HEK293T (cell line): Measurements from ENCODE around the gene KCNN2.

ENCODE experiments used
- CTCF ChIA-PET: fragments of 350-600 bp; formaldehyde crosslinking; extraction: SDS; loops from one replicate; lab custom pipeline; 2021; ENCODE audit warnings: antibody characterized with exemption, inconsistent platforms; lab: Yijun Ruan, JAX
- POLR2A ChIA-PET: fragments of 350-600 bp; formaldehyde crosslinking; extraction: SDS; loops from one replicate; lab custom pipeline; 2020; ENCODE audit warnings: antibody characterized with exemption, inconsistent platforms; lab: Yijun Ruan, JAX
- DNase-seq: peaks from one replicate; pipeline ENCODE4 v3.0.0; 2012; ENCODE audit warnings: mixed read lengths; ENCODE audit errors: extremely low spot score
- ARNT ChIP-seq: fragments of 450-650 bp; IDR thresholded peaks from 2 replicates; pipeline ENCODE4 v1.6.1; 2017; ENCODE audit warnings: mild to moderate bottlenecking
- BHLHE40 ChIP-seq: fragments of 450-650 bp; IDR thresholded peaks from 2 replicates; pipeline ENCODE4 v1.6.1; 2016; ENCODE audit warnings: mild to moderate bottlenecking, moderate library complexity, borderline replicate concordance
- CTBP1 ChIP-seq: fragments of 450-650 bp; IDR thresholded peaks from 2 replicates; pipeline ENCODE4 v1.6.1; 2016; ENCODE audit warnings: borderline replicate concordance
- ELF4 ChIP-seq: fragments of 450-650 bp; IDR thresholded peaks from 2 replicates; pipeline ENCODE4 v1.6.1; 2017; ENCODE audit warnings: antibody characterized with exemption
- FOXA1 ChIP-seq: fragments of 450-650 bp; IDR thresholded peaks from 2 replicates; pipeline ENCODE4 v1.6.1; 2016; ENCODE audit warnings: mild to moderate bottlenecking
- FOXK2 ChIP-seq: fragments of 450-650 bp; IDR thresholded peaks from 2 replicates; pipeline ENCODE4 v1.6.1; 2016; ENCODE audit warnings: mild to moderate bottlenecking
- FOXM1 ChIP-seq: fragments of 450-650 bp; IDR thresholded peaks from 2 replicates; pipeline ENCODE4 v1.6.1; 2017; ENCODE audit warnings: mild to moderate bottlenecking, borderline replicate concordance
- HDGF ChIP-seq: fragments of 450-650 bp; IDR thresholded peaks from 2 replicates; pipeline ENCODE4 v1.6.1; 2017; ENCODE audit warnings: antibody characterized with exemption, borderline replicate concordance
- L3MBTL2 ChIP-seq: fragments of 450-650 bp; conservative IDR thresholded peaks from 2 replicates; pipeline ENCODE4 v1.6.1; 2016; ENCODE audit warnings: mild to moderate bottlenecking
- LEF1 ChIP-seq: fragments of 450-650 bp; IDR thresholded peaks from 2 replicates; pipeline ENCODE4 v1.6.1; 2017; ENCODE audit warnings: mild to moderate bottlenecking, borderline replicate concordance
- NFRKB ChIP-seq: fragments of 450-650 bp; IDR thresholded peaks from 2 replicates; pipeline ENCODE4 v1.6.1; 2016; ENCODE audit warnings: mild to moderate bottlenecking, moderate library complexity
- PKNOX1 ChIP-seq: fragments of 450-650 bp; IDR thresholded peaks from 2 replicates; pipeline ENCODE4 v1.6.1; 2016
- SP1 ChIP-seq: fragments of 450-650 bp; IDR thresholded peaks from 2 replicates; pipeline ENCODE4 v1.6.1; 2017
- SUZ12 ChIP-seq: fragments of 450-650 bp; IDR thresholded peaks from 2 replicates; pipeline ENCODE4 v1.6.1; 2016; ENCODE audit warnings: mild to moderate bottlenecking
- TARDBP ChIP-seq: fragments of 450-650 bp; IDR thresholded peaks from 2 replicates; pipeline ENCODE4 v1.6.1; 2016
- ZNF384 ChIP-seq: fragments of 450-650 bp; IDR thresholded peaks from 2 replicates; pipeline ENCODE4 v1.6.1; 2016

The KCNN2 gene

GRCh38 chr5:114434396-114435219, 72.7 kb downstream of the KCNN2 start:
- DNase-seq = no peak
- ChIA-PET CTCF (no interaction called here), POLR2A (no interaction called here)
- TF ChIP-seq PKNOX1 = no peak
- no peak for TF ChIP-seq SP1
- no peak for TF ChIP-seq FOXA1
- no peak for TF ChIP-seq ZNF384
- no peak for TF ChIP-seq BHLHE40
- TF ChIP-seq L3MBTL2 = no peak
- no peak for TF ChIP-seq CTBP1

DNA sequence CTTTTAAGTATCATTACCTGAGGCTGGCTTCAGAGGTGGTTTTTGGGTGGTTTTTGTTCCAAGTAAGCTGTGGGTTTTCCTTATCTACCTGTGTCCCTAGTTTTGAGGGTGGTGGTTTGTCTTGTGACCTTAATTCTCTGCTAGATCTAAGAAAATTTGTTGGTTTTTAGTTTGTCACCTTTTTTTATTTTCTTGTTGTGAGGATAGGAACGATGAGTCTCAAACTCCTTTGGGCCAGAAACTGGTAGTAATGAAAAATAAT, 73.3 kb downstream of the KCNN2 start:
- ChIA-PET POLR2A (no interaction called here), CTCF (no interaction called here)
- no peak for TF ChIP-seq NFRKB
- no peak for DNase-seq

DNA sequence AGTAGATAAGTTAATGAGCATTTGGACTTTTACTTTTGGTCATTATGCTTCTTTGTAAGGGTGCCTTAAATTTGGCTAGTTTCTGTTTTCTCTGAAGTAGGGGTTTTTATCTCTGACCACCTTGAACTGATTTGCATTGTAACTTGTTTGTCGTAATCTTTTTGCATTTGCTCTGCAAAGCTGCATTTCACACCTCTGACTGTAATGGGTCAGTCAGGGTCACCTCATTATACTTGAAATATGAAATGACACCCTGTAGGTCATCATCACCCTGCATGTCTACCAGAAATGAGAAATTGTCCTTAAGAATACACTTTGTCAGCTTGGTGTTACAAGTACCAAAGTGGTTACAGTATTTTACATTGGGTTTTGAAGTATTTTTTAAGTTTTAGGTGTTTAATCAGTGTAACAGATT, 74.0 kb downstream of the KCNN2 start:
- ChIA-PET CTCF (no interaction called here), POLR2A (no interaction called here)
- DNase-seq = no peak
- TF ChIP-seq ELF4 (no peak), ZNF384 (no peak), FOXK2 (no peak), BHLHE40 (no peak), SUZ12 (no peak)

GRCh38 chr5:114437936-114438335, 76.1 kb downstream of the KCNN2 start:
- TF ChIP-seq SUZ12 = no peak
- no peak for TF ChIP-seq SP1
- no peak for TF ChIP-seq FOXK2
- no peak for TF ChIP-seq ZNF384
- no peak for TF ChIP-seq LEF1
- TF ChIP-seq L3MBTL2 = no peak
- TF ChIP-seq CTBP1 = no peak
- no peak for TF ChIP-seq BHLHE40
- no peak for TF ChIP-seq TARDBP
- no peak for TF ChIP-seq ARNT
- no peak for DNase-seq
- ChIA-PET POLR2A (no interaction called here), CTCF (no interaction called here)

GRCh38 chr5:114438471-114438870, 76.6 kb downstream of the KCNN2 start:
- TF ChIP-seq ZNF384 (no peak), BHLHE40 (no peak), FOXM1 (no peak), ELF4 (no peak), TARDBP (no peak), CTBP1 (no peak), HDGF (no peak), SP1 (no peak), FOXA1 (no peak), LEF1 (no peak), ARNT (no peak), FOXK2 (no peak), PKNOX1 (no peak)
- ChIA-PET POLR2A (no interaction called here), CTCF (no interaction called here)
- DNase-seq = no peak

DNA sequence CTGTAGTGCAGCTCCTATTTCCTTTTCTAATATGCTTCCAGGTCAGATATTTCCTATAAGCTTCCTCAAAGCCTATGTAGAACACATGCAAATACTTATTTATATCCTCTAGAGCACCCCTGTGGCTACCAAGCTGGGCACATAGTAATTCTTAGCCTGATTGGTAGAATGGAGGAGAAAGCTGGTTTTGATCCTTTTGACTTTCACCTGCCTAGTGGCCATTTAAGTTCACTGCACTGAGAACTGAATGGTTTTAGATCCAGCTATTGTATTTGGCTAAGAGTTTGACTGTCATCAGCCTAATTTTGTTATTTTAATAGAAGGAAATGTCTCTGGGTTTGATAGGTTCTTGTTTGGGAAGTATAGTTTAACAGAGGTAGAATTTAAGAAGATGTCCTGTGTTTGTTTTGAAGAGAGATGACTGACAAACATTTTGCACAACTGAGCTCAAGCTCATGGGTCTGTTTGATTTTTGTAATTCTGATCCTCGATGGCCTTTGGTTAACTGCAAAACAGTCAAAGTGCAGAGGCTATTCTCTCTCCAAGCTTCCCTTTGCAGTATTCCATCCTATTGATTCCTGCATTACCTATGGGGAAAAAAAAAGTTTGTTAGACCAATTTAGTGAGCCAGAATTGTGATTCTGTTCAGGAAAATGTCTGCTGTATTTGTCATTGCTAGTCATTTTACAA, 85.4 kb downstream of the KCNN2 start:
- TF ChIP-seq FOXA1 = no peak
- no peak for TF ChIP-seq PKNOX1
- no peak for TF ChIP-seq SUZ12
- TF ChIP-seq ZNF384 = no peak
- no peak for TF ChIP-seq ARNT
- TF ChIP-seq CTBP1 = no peak
- no peak for TF ChIP-seq TARDBP
- no peak for TF ChIP-seq BHLHE40
- no peak for TF ChIP-seq HDGF
- TF ChIP-seq ELF4 = no peak
- TF ChIP-seq NFRKB = no peak
- no peak for TF ChIP-seq L3MBTL2
- TF ChIP-seq FOXM1 = no peak
- TF ChIP-seq FOXK2 = no peak
- no peak for TF ChIP-seq LEF1
- TF ChIP-seq SP1 = no peak
- CTCF ChIA-PET = interaction anchor here (0.5 to 1.4 kb wide), 6 partner anchors 19 to 587 kb away, joined by 3 to 9 read pairs (median 4); partner anchors contain the start of gene KCNN2
- POLR2A ChIA-PET = interaction anchor here (0.6 kb wide), 1 partner anchor 80 kb away, joined by 4 read pairs; no protein-coding TSS in a partner anchor
- peak; percentile 16 for DNase-seq
